GM18505 (cell line): ENCODE measurements around the gene TUBG2.

Experiments used
- ATAC-seq: cut with Tn5 transposase; IDR thresholded peaks from one replicate; pipeline ENCODE4 v1.9.1; 2021; ENCODE audit not compliant: unreplicated experiment
- POLR2A ChIP-seq: IDR thresholded peaks from 4 replicates; pipeline ENCODE4 v1.6.1; 2011; ENCODE audit warnings: borderline replicate concordance; ENCODE audit not compliant: insufficient read depth, insufficient read length; ENCODE audit errors: extremely low read depth

TUBG2 gene

DNA sequence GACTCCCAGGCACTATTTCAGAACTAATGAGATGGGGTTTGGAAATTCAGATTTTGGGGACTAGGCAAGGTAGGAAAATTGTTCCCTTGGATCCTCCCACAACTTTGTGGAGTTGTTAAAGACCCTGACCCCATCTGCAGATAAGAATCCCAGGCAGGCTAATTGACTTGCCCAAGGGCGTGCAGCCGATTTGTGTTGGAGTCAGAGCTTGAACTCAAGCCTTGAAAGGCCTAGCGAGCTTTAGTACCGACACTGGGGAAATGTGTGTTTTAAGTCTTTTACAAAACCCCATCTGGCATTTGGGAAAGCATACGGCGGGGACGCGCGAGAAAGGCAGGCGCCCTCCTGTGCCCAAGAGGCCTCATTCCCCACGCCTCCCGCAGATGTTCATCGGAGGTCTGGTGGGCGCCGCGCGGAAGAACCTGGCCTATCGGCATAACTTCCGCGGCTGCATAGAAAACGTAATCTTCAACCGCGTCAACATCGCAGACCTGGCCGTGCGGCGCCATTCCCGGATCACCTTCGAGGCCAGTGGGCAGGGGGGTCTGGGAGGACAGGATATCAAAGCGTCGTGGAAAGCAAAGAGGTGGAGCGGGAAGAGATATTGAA lies 27.5 kb downstream of the TUBG2 start:
- no peak for TF ChIP-seq POLR2A
- ATAC-seq, result no peak

DNA sequence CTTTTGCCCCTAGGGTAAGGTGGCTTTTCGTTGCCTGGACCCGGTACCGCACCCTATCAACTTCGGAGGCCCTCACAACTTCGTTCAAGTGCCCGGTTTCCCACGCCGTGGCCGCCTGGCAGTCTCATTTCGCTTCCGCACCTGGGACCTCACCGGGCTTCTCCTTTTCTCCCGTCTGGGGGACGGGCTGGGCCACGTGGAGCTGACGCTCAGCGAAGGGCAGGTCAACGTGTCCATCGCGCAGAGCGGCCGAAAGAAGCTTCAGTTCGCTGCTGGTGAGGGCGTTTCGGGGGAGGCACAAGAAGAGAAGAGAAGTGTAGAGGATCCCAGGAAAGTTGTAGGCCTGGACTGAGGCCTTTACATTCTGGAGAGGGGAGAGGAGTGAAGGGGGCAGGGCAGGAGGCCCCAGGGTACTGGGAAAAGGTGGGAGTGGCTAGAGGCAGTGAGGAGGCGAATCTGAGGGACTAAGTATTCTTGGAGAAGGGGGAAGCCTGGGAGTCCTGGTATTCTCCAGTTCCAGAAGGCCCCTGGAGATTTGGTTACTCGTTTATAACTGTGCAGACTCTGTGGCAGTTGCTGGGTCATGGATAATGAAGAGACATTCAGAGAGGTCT lies 28.7 kb downstream of the TUBG2 start:
- ATAC-seq, result no peak

DNA sequence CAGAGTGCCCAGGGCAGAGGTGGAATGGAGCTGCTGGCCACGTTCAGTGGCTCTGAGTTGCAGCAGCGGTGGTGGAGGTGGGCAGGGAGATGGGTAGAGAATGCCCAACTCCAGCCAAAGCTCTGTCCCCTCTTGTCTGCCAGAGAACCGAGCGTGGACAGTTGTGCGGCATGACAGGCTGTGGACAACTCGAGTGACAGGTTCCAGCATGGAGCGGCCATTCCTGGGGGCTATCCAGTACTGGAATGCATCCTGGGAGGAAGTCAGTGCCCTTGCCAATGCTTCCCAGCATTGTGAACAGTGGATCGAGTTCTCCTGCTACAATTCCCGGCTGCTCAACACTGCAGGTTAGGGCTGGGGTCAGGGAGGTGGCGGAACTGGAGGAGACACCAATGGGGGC lies 31.5 kb downstream of the TUBG2 start:
- ATAC-seq, result no peak

More for the DNA sequence above, 28.7 kb downstream of the TUBG2 start:
- no peak for TF ChIP-seq POLR2A

DNA sequence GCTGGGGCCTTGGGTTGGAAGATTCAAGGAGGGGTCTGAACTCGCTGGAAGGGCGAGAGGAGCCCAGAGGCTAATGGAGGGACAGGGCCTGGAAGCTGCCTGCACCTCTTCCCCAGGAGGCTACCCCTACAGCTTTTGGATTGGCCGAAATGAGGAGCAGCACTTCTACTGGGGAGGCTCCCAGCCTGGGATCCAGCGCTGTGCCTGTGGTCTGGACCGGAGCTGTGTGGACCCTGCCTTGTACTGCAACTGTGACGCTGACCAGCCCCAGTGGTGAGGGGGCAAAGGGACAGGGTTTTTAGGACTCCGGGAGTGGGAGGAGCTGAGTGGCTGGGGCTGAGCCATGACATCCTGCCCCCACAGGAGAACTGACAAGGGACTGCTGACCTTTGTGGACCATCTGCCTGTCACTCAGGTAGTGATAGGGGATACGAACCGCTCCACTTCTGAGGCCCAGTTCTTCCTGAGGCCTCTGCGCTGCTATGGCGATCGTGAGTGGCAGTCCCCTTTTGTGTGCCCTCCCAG lies 32.0 kb downstream of the TUBG2 start:
- no peak for ATAC-seq
- TF ChIP-seq POLR2A, result no peak

More for the DNA sequence above, 31.5 kb downstream of the TUBG2 start:
- no peak for TF ChIP-seq POLR2A

DNA sequence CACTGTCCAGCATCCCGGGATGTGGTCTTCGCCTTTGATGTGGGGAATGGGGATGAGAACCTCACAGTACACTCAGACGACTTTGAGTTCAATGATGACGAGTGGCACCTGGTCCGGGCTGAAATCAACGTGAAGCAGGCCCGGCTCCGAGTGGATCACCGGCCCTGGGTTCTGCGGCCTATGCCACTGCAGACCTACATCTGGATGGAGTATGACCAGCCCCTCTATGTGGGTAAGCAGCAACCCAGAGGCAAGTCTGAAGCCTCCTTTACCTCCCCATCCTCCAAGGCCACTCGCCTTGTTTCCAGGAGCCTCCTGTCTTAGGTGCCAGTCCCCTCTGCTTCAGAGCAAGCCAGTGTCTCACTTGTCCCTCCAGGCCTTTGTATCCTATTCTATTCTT lies 33.4 kb downstream of the TUBG2 start:
- ATAC-seq, result no peak
- no peak for TF ChIP-seq POLR2A

DNA sequence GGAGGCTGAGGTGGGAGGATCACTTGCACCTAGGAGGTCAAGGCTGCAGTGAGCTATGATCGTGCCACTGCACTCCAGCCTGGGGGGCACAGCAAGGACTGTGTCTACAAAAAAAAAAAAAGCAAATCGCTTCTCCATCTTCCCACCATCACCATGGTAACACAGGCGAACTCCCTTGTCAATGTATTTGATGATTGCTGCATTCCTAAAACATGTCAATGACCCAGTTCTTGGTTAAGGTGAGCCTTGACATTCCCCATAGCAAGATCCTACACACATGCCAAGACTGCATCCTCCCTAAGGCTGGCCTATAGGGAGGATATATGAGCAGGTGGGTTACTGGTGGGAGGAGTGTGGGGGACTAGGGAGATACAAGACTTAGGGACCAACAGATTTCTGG lies 35.4 kb downstream of the TUBG2 start:
- TF ChIP-seq POLR2A, result no peak
- no peak for ATAC-seq

DNA sequence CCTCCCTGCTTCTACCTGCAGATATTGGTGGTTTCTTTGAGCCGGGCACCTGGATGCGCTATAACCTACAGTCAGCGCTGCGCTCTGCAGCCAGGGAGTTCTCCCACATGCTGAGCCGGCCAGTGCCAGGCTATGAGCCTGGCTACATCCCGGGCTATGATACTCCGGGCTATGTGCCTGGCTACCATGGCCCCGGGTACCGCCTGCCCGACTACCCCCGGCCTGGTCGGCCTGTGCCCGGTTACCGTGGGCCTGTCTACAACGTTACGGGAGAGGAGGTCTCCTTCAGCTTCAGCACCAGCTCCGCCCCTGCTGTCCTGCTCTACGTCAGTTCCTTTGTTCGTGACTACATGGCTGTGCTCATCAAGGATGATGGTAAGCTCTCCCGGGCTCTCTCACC lies 36.4 kb downstream of the TUBG2 start:
- ATAC-seq, result no peak
- no peak for TF ChIP-seq POLR2A

DNA sequence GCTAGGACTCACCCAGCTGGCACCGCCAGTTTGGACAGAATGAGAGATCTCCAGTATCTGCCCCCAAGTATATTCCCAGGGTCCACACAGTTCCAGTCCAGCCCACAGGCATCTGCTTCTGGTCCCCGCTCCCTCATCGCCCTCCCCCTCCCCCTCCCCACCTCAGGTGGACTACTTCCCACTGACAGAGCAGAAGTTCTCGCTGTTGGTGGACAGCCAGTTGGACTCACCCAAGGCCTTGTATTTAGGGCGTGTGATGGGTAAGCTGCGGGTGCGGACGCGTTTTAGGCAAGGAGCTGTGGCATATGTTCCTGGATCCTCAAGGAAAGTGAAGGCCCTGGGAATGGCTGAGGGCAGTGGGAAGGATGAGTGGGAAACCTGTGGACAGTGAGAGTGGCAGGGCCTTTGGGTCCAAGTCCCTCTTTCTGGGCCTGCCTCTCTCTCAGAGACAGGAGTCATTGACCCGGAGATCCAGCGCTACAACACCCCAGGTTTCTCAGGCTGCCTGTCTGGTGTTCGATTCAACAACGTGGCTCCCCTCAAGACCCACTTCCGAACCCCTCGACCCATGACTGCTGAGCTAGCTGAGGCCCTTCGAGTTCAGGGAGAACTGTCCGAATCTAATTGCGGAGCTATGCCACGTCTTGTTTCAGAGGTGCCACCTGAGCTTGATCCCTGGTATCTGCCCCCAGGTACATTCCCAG lies 38.2 kb downstream of the TUBG2 start:
- no peak for TF ChIP-seq POLR2A
- ATAC-seq, result no peak

DNA sequence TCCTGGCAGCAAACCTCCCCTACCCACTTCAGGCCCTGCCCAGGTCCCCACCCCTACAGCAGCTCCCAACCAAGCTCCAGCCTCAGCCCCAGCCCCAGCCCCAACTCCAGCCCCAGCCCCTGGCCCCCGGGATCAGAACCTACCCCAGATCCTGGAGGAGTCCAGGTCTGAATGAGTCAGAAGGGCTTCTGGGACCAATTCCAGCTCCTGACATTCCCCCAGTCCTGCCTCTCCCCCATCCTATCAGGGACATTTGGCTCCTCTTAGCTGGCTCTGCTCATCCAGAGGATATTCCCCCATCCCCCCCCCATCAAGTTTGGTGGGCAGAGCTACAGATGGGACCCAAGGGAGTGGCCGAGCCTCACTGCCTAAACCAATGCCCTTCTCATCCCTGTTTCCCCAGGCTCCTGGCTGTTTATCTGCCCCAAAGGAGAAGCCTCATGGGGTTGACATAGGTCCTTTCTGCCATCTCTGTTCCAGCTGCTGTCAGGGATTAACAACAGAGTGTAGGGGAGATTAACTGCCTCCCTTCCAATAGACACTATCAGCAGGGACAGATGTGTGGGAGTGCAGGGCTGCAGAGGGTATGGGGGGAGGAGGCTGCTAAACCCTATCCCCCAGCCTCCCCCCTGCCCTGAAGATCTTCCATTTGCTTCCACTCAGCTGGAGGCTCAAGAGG lies 39.8 kb downstream of the TUBG2 start:
- no peak for ATAC-seq
- TF ChIP-seq POLR2A, result no peak

DNA sequence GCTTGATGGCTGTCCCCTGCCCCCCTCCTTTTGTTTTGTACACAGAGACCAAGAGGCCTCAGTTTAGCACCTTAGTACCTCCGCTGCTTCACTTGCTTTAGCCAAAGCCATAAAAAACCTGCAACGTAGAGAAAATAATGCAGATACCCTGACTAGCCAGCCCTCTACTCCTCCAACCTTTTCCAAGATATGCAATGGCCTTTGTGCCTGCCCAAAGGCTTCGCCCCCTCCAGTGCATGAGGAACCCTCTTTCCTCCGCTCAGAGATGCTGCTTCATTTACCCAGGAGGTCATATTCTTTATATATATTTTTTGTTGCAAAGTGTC lies 40.3 kb downstream of the TUBG2 start:
- TF ChIP-seq POLR2A, result no peak
- ATAC-seq, result no peak

DNA sequence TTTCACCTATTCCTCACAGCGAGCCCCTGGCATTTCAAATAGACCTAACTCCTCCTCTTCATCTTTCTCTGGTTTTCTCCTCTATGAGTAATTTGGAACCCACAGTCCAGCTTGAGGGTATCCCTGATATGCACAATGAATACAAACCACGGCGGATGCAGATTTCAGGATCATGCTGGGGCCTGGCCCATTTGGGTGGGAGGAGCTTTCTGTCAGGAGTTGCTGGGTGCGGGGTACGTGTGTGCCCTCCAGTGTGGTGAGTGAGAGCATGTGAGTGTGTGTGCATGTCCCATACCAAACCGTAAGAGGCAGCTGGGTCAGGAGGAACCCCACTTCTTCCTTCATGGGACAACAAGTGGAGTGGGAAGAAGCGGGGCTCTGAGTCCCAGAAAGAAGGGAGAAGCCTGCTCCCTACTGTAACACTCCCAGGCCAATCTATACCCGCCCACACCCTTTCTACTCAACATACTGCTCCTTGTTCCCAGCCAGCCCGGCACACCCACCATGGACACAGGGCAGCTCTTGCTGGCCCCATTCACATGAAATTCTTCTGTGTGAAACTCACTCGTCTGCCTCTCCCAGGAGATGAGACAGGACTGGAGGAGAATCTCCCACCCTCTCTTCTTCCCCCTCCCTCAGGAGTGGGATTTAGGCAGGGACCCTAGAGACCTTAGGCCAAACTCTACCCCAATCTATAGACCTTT lies 41.7 kb downstream of the TUBG2 start:
- TF ChIP-seq POLR2A, result no peak
- ATAC-seq, result no peak

DNA sequence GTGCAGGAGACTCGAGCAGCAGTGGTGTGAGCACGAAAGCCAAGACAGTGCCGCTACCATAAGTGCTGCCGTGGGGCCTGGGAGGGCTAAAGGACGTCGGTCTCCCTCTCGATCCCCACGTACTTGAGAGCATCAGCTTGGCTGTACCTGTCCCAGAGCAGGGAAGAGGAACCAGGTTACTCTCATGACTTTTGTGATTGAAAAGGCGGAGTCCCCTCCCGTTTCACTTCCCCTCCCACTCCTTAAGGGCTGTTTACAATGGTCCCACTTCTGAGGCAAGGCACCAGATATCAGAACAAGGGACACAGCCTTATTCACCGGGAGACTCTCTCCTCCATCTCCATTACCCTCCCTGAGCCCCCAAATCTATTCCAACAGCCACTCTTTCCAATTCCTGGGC lies 43.4 kb downstream of the TUBG2 start:
- TF ChIP-seq POLR2A, result no peak
- ATAC-seq, result no peak

DNA sequence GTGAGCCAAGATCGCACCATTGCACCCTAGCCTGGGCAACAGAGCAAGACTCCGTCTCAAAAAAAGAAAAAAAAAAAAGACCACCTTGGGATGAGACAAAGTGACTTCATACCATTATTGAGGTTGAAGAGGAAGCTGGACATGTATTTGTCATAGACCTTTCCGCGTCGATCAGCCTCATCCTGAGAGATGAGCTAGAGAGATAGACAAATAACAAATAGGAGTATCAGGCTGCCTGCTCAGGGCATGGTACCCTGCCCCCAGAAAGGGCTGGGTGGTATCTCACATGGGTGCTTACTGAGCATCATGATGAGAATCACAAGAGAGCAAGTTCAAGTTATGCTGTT lies 45.4 kb downstream of the TUBG2 start:
- peak; percentile 21 for ATAC-seq
- no peak for TF ChIP-seq POLR2A
